DMS53 (cell line): ENCODE measurements around the gene CASTOR1.
A peak's percentile ranks its signal among the peaks of the same experiment; 100 is the strongest.

Source experiments
- DNase-seq: peaks from one replicate; lab custom pipeline; 2025; lab: John Stamatoyannopoulos, UW

CASTOR1 gene

DNA sequence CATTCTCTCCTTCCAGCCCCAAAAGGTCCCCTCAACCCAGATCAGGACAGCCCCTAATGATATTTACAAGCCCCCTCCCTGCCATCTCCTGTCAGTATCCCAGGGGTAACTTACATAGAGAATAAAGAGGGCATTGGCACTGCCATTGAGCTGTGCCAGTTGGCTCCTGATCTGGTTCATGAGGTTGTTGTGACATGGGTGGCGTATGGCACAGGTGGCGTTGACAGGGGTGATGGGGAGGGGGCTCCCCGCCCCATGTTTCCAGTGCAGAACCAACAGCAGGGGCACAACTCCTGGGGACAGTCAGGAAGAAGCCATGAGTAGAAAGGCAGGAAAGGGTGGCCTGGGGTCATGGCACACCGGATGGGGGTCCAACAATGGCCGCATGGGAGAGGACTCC lies 44.7 kb downstream of the CASTOR1 start:
- DNase-seq: no peak

DNA sequence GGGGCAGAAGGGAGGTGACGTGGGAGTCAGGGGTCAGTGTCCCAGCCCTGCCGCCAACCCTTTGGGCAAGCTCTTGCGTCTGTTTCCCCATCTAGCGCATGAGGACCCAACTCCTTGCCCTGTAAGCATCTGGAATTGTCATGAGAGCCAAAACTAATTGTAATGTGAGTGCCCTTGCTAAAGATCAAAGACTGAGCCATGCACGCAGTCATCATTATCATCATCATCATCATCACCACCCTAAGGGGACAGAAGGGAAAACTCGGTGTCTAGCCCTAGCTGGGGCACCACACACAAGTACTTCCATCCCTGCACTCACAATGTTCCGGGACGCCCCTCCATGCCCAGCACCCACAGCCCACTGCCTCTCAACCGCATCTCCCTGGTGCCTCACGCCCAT lies 45.2 kb downstream of the CASTOR1 start:
- no peak for DNase-seq

DNA sequence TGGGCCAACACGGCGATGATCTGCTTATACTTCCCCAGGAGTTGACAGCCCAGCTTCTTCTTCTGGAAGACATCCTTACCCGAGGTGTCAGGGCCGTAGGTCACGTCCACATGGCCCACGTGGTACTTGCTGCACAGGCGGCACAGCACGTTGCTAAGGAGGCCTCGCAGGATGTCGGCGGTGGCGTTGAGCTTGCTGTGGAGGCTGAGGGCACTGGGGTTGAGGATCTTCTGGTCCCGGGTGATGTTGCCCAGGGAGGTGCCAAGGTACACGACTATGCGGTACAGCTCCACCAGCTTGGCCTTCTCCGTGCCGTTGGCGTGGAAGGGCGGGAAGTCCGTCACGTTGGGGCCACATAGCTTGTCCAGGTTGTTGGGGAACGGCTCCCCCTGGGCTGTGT lies 45.6 kb downstream of the CASTOR1 start:
- DNase-seq: no peak

DNA sequence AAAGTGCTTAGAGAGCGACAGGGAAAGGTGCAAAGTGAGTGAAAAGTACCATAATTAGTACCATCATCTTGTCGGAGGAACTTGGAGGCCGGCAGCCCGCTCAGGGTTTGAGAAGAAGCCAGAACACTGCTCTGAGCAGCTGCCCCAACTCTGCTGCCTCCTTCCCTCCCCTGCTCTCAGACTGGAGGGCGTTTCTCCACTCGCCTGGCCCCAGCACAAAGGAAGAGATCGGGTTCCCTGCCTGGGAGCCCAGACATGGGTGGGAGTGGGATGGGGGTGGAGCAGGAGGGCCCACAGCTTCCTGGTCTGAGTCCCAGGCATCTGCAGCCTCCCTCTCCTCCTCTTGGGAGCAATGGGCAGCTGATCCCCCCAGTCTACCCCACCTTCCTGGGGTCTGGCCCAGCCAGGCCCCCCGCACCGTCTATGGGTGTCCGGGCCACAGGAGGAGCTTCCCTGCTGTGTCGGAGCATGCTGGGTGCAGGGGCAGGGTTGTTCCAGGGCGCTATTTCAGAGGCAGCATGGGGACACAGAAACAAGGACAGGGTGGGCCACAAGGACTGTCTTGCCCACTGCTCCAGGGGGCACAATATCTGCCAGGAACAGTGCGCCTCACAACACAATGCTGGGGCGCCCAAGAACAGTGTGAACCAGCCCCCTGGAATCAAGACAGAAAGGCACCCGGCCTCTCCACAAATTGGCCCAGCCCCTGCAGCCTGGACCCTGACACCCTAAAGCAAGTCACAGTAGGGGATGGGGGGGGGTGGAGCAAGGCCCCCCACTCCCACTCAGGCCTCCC lies 47.5 kb downstream of the CASTOR1 start:
- DNase-seq: no peak

DNA sequence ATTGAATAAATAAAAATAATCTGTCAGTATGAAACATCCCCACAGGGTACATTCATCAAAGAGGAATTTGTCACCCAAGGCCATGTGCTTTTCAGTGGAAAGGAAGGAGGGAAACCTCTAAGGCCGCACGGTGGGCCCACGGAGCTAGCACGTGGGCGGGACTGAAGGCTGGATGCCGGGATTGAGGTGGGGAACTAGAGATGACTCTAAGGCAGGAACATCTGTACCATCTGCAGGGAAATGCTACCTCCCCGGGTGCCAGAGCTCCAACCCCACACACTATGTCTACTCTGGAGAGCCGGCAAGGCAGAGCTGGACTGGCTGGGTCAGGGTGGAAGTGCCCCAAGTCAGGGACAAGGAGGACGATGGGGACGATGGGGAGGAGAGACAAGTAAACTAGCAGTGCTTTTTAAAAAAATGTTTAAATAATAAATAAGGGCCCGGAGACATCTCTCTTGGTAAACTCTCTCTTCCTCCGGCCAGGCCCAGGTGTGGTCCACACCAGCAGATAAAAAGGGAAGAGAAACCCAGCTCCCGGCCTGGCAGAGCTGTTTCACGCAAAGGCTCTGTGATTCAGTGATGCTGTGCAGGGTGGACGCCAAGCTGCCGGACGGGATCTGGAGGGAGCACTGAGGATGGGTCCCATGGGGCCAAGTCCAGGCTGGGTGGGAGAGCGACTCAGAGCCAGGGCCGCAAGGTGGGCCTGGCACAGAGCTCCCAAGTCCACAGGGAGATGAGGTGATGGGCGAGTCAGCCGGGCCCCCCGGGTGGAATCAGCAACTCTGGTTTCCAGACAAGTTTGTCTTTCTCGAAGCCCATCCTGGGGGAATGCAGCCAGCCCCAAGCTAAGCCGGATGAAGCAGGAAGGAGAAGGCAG lies 48.5 kb downstream of the CASTOR1 start:
- no peak for DNase-seq

DNA sequence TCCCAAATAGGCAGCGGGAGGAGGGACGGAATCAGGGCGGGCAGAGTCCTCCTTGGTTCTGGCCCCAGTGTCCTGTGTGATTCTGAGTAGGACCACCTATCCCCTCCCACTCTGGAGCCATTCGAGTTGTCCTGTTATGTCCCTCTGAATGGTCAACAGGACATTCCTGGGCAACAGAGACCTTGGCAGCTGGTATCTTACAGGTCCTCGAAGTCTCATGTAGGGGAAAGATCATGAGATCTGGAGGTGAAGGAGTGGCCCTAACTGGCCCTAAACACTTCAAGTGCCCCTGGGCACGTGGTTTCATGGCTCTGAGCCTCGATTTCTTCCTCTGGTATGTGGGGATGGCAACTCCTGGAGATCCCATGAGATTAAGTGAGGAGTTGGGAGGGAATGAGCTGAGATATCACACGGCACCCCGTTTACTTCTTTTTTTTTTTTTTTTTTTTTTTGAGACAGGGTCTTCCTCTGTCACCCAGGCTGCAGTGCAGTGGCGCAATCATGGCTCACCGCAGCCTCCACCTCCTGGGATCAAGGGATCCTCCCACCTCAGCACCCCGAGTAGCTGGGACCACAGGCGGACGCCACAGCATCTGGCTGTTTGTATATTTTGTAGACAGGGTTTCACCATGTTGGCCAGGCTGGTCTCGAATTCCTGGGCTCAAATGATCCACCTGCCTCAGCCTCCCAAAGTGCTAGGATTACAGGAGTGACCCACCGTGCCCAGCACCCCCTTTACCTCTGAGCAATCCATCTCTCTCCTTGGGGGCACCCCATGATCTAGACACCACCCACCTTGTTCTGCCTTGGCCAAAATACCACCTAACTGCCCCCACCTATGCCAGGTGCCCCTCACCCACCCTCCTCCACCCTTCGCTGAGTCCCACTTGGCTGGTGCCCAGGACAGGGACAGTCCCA lies 49.6 kb downstream of the CASTOR1 start:
- DNase-seq: no peak

DNA sequence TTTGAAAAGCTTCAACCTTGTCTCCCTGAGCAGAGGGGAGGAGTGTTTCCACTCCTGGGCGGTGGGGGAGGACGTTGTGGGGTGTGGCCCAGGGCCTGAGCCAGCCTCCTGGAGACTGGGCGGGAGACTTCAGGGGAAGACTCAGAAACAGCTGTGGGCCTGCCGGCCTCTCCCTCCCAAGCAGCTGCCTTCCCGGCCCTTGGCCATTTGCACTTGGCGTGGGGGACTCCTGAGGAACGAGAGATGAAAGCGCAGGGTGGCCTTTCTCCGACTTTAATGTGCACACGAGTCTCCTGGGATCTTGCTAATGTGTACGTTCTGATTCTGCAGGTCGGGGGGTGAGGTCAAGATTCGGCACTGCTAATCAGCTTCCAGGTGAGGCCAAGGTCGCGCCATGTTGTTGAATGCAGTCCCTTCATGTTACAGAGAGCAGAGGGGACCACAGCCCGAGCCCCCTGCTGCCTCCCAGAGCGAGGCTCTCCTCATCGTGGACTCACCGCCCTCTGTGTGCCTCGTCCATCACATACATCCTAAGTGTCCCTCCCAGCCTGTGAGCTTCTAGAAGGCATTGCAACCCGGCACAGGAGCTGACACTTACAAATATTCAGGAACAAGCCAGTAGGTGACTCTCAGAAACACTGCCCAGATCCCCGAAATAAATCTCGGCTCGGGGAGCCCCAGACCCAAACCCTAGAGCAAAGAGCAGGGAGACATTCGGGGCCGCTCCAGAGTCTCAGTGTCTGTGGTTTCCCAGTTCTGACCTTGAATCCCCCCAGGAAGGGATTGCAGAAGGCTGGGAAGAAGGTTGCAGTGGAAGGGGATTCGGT lies 50.4 kb downstream of the CASTOR1 start:
- peak; percentile 29 for DNase-seq

DNA sequence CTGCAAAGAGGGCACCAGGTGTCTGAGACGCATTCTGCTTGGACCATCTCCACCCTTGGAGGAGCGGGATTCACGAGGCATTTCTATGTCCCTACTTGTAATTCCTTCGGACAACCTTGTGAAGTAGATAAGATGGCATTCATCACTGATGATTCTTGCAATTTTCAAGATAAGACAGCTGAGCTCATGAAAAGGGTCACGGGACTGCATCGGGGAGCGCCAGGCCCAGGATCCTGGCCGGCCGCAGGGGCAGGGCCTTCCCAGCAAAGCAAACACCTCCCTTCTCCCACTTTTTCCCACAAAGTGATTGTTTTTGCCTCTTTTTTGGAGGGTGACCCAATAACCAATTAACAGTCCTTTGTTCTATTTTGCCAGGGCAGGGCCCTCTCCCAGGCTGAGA lies 51.2 kb downstream of the CASTOR1 start:
- DNase-seq: no peak

DNA sequence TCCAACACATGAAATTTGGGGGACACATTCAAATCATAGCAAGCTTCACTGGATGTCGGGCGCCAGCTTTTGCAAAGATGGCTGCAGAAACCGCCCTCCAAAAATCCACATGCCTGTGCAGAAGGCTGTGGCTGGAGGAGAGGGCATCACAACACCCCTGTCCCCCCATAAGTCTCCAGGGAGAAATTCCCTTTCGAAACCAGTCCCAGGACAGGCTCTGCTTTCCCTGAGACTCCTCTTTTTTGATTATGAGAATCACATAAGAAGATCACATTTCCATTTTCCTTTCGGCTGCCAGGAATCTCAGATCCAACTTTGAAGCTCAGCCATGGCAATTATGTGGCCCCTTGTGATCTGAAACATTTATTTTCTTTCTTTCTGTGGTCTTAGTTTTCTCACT lies 52.4 kb downstream of the CASTOR1 start:
- no peak for DNase-seq

DNA sequence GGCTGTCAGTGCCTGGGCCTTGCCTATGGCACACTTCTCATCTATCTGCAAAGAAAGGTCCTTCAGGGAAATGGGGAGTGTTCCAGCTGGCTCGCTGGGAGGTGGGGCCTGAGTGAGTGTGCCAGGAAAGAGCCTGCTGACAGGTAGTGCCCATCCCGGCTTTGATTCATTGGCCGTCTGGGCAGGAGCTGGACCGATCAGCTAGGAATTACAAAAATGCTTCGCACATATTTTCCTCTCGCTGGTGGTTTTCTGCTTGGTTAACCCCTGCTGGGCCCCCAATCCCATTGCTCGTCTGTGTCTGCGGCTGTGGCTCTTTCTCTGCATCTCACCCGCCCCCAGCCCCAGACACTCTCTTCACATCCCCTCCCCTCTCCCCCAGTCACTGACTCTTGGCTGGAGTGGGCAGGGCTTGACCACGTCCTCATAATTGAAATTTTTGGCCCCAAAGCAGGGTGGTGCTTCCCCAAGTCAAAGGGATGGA lies 53.6 kb downstream of the CASTOR1 start:
- DNase-seq: no peak
